CD4-positive, CD25-positive, alpha-beta regulatory T cell (primary cell): Measurements from ENCODE around the gene MRPL18. TPM values are rescaled to one million over a fixed set of nuclear protein-coding genes. Genes with fewer than 3 reads are reported as not detected.

Source experiments
- ATAC-seq, 2 donors: fragments of 150-1000 bp; cut with Tn5 transposase; one replicate each; pipeline ENCODE4 v1.10.0; 2021; ENCODE audit warnings: low read depth in 2 of 2, moderate number of reproducible peaks in 2 of 2, moderate library complexity in 1 of 2
- DNase-seq, 3 donors: peaks; one replicate each; pipeline versions ENCODE4 v3.0.0 to v3.0.0-alpha.2; 2012 to 2022; ENCODE audit warnings: mixed read lengths in 1 of 3
- H3K27ac ChIP-seq: one replicate; pipeline ENCODE4 v1.7.0; 2013; ENCODE audit warnings: mild to moderate bottlenecking, low read length; ENCODE audit not compliant: insufficient read depth, poor library complexity, severe bottlenecking
- H3K27me3 ChIP-seq: one replicate; pipeline ENCODE4 v1.7.0; 2013; ENCODE audit warnings: low read length; ENCODE audit not compliant: control insufficient read depth, insufficient read depth
- H3K36me3 ChIP-seq: one replicate; pipeline ENCODE4 v1.7.0; 2013; ENCODE audit warnings: mild to moderate bottlenecking, low read length, moderate library complexity; ENCODE audit not compliant: control insufficient read depth, insufficient read depth
- H3K4me1 ChIP-seq: 2 replicates; pipeline ENCODE4 v1.7.0; 2013; ENCODE audit warnings: mild to moderate bottlenecking, low read length; ENCODE audit not compliant: insufficient read depth, control insufficient read depth, poor library complexity, severe bottlenecking
- H3K4me3 ChIP-seq: one replicate; pipeline ENCODE4 v1.7.0; 2013; ENCODE audit warnings: low read depth, mild to moderate bottlenecking, low read length, moderate library complexity
- H3K9me3 ChIP-seq, 2 experiments: 1 replicate in 1 of 2; 2 replicates in 1 of 2; pipeline ENCODE4 v1.7.0; 2013; ENCODE audit warnings: low read length in 2 of 2, mild to moderate bottlenecking in 1 of 2, moderate library complexity in 1 of 2; ENCODE audit not compliant: control insufficient read depth in 2 of 2
- H3K27ac Mint-ChIP-seq, 3 donors: one replicate each; pipeline ENCODE4 v1.8.0; 2020 to 2022; ENCODE audit warnings: mild to moderate bottlenecking in 3 of 3, mixed read lengths in 3 of 3, moderate library complexity in 2 of 3
- H3K27me3 Mint-ChIP-seq: one replicate; pipeline ENCODE4 v1.8.0; 2022; ENCODE audit warnings: mild to moderate bottlenecking, mixed read lengths
- H3K36me3 Mint-ChIP-seq: one replicate; pipeline ENCODE4 v1.8.0; 2020; ENCODE audit warnings: mixed read lengths
- H3K4me1 Mint-ChIP-seq, 4 donors: one replicate each; pipeline ENCODE4 v1.8.0; 2020 to 2022; ENCODE audit warnings: mixed read lengths in 4 of 4, mild to moderate bottlenecking in 1 of 4
- H3K4me3 Mint-ChIP-seq, 4 donors: one replicate each; pipeline ENCODE4 v1.8.0; 2020 to 2022; ENCODE audit warnings: mild to moderate bottlenecking in 4 of 4, mixed read lengths in 4 of 4, moderate library complexity in 3 of 4
- H3K9me3 Mint-ChIP-seq, 7 donors: one replicate each; pipeline ENCODE4 v1.8.0; 2020 to 2022; ENCODE audit warnings: mixed read lengths in 7 of 7, mild to moderate bottlenecking in 3 of 7, moderate library complexity in 2 of 7
- polyA plus RNA-seq, 4 donors: library from polyadenylated mRNA; unstranded; fragments of 300-500 nt; fragmentation: Illumina TruSeq; gene quantifications; one replicate each; pipeline ENCODE4 v1.2.3, GENCODE V29; 2021
- total RNA-seq: library from RNA; stranded (reverse); gene quantifications from one replicate; pipeline ENCODE4 v1.2.3, GENCODE V29; 2022

Gene MRPL18
- total and polyA plus RNA-seq, 5 donors from 2014 or later = 21.7 to 122 (median 94.5) TPM

GRCh38 chr6:159754401-159754800 is 35.9 kb upstream of the MRPL18 start:
- Histone ChIP-seq H3K36me3 (peaks cover 77% of the 10 kb centered on the region), H3K4me1 (no peaks in the 10 kb centered on the region), H3K27me3 (no peaks in the 10 kb centered on the region), H3K4me3 (no peak overlapping the region), H3K9me3 (no peaks in the 10 kb centered on the region), H3K27ac (no peak overlapping the region)
- Mint-ChIP-seq H3K36me3 (peaks cover 38% of the 10 kb centered on the region), H3K4me3 (no peak overlapping the region), H3K9me3 (no peaks in the 10 kb centered on the region), H3K4me1 (peaks cover 6 to 14% (median 11%) of the 10 kb centered on the region in 4 donors), H3K27me3 (no peaks in the 10 kb centered on the region), H3K27ac (no peak overlapping the region)
- no peak for ATAC-seq
- DNase-seq = no peak

- Histone ChIP-seq H3K27ac (no peak overlapping the region), H3K9me3 (no peaks in the 10 kb centered on the region), H3K4me1 (no peaks in the 10 kb centered on the region), H3K4me3 (no peak overlapping the region), H3K27me3 (no peaks in the 10 kb centered on the region), H3K36me3 (peaks cover 69% of the 10 kb centered on the region)
- ATAC-seq = peak in 1 of 2 donors; percentile 20
- Mint-ChIP-seq H3K27ac (peak overlapping the region in 1 of 3 donors; percentile 7), H3K4me3 (peak overlapping the region in 1 of 4 donors; percentile 43), H3K4me1 (peaks cover 11 to 18% (median 14%) of the 10 kb centered on the region in 4 donors), H3K36me3 (peaks cover 33% of the 10 kb centered on the region), H3K9me3 (peaks cover 0 to 2% (median 0%) of the 10 kb centered on the region in 7 donors), H3K27me3 (no peaks in the 10 kb centered on the region)
- no peak for DNase-seq
Measured at GRCh38 chr6:159754959-159755914, 35.0 kb upstream of the MRPL18 start.

- no peak overlapping the region for H3K27ac Mint-ChIP-seq
- H3K4me1 ChIP-seq = peaks cover 6% of the 10 kb centered on the region
- no peaks in the 10 kb centered on the region for H3K27me3 ChIP-seq
- peaks cover 17 to 28% (median 26%) of the 10 kb centered on the region in 4 donors for H3K4me1 Mint-ChIP-seq
- peaks cover 0 to 2% (median 0%) of the 10 kb centered on the region in 7 donors for H3K9me3 Mint-ChIP-seq
- ATAC-seq (no peak), DNase-seq (no peak)
- peaks cover 33% of the 10 kb centered on the region for H3K36me3 Mint-ChIP-seq
- no peak overlapping the region for H3K4me3 ChIP-seq
- H3K27ac ChIP-seq = no peak overlapping the region
- H3K27me3 Mint-ChIP-seq = no peaks in the 10 kb centered on the region
- H3K9me3 ChIP-seq = no peaks in the 10 kb centered on the region
- peak overlapping the region in 1 of 4 donors; percentile 38 for H3K4me3 Mint-ChIP-seq
- H3K36me3 ChIP-seq = peaks cover 56% of the 10 kb centered on the region
Measured at GRCh38 chr6:159756508-159756907, 33.8 kb upstream of the MRPL18 start.

GRCh38 chr6:159758031-159759001 is 32.0 kb upstream of the MRPL18 start:
- Histone ChIP-seq H3K27ac (no peak overlapping the region), H3K4me1 (peaks cover 16% of the 10 kb centered on the region), H3K27me3 (no peaks in the 10 kb centered on the region), H3K36me3 (peaks cover 38% of the 10 kb centered on the region), H3K9me3 (no peaks in the 10 kb centered on the region), H3K4me3 (no peak overlapping the region)
- ATAC-seq (no peak), DNase-seq (no peak)
- H3K36me3 Mint-ChIP-seq = peaks cover 29% of the 10 kb centered on the region
- H3K27ac Mint-ChIP-seq = peak overlapping the region in 1 of 3 donors; percentile 41
- no peaks in the 10 kb centered on the region for H3K27me3 Mint-ChIP-seq
- H3K9me3 Mint-ChIP-seq = peaks cover 0 to 3% (median 0%) of the 10 kb centered on the region in 7 donors
- H3K4me3 Mint-ChIP-seq = peak overlapping the region in 2 of 4 donors; percentile 61 to 62
- H3K4me1 Mint-ChIP-seq = peaks cover 14 to 36% (median 33%) of the 10 kb centered on the region in 4 donors

- peak overlapping the region; percentile 58 to 97 (median 70) for H3K4me3 Mint-ChIP-seq
- no peak for DNase-seq
- Histone ChIP-seq H3K27me3 (no peaks in the 10 kb centered on the region), H3K9me3 (no peaks in the 10 kb centered on the region), H3K27ac (peak overlapping the region; percentile 98), H3K4me3 (no peak overlapping the region), H3K36me3 (peaks cover 29% of the 10 kb centered on the region), H3K4me1 (peaks cover 16% of the 10 kb centered on the region)
- peak overlapping the region; percentile 6 to 31 (median 7) for H3K27ac Mint-ChIP-seq
- H3K36me3 Mint-ChIP-seq = peaks cover 26% of the 10 kb centered on the region
- H3K27me3 Mint-ChIP-seq = no peaks in the 10 kb centered on the region
- H3K9me3 Mint-ChIP-seq = peaks cover 0 to 3% (median 0%) of the 10 kb centered on the region in 7 donors
- peaks cover 12 to 40% (median 33%) of the 10 kb centered on the region in 4 donors for H3K4me1 Mint-ChIP-seq
- ATAC-seq = no peak
Measured at GRCh38 chr6:159759645-159760044, 30.6 kb upstream of the MRPL18 start.

GRCh38 chr6:159760602-159761057 is 29.6 kb upstream of the MRPL18 start:
- DNase-seq = no peak
- peaks cover 22% of the 10 kb centered on the region for H3K36me3 Mint-ChIP-seq

More at GRCh38 chr6:159760602-159761057, 29.6 kb upstream of the MRPL18 start:
- H3K4me1 ChIP-seq = peaks cover 16% of the 10 kb centered on the region
- H3K36me3 ChIP-seq = peaks cover 22% of the 10 kb centered on the region
- H3K27ac ChIP-seq = peak overlapping the region; percentile 98
- peak overlapping the region; percentile 95 to 100 (median 97) for H3K4me3 Mint-ChIP-seq
- peak overlapping the region; percentile 77 for H3K4me3 ChIP-seq
- H3K27me3 ChIP-seq = no peaks in the 10 kb centered on the region
- peaks cover 7 to 41% (median 32%) of the 10 kb centered on the region in 4 donors for H3K4me1 Mint-ChIP-seq
- no peak for ATAC-seq
- H3K27ac Mint-ChIP-seq = peak overlapping the region in 2 of 3 donors; percentile 97 to 98
- peaks cover 0 to 3% (median 0%) of the 10 kb centered on the region in 7 donors for H3K9me3 Mint-ChIP-seq
- no peaks in the 10 kb centered on the region for H3K9me3 ChIP-seq
- H3K27me3 Mint-ChIP-seq = no peaks in the 10 kb centered on the region
